HUES6 (cell line): ENCODE data around the gene FUZ.
A peak's percentile ranks its signal among the peaks of the same experiment; 100 is the strongest.

Source experiments
- H3K27ac ChIP-seq: 2 replicates; pipeline ENCODE4 v1.7.0; 2013; ENCODE audit warnings: low read depth, mild to moderate bottlenecking, low read length, inconsistent platforms
- H3K27me3 ChIP-seq: 2 replicates; pipeline ENCODE4 v1.6.1; 2013; ENCODE audit warnings: low read length; ENCODE audit not compliant: control insufficient read depth, insufficient read depth
- H3K36me3 ChIP-seq: 2 replicates; pipeline ENCODE4 v1.6.1; 2013; ENCODE audit warnings: low read length; ENCODE audit not compliant: control insufficient read depth, insufficient read depth
- H3K4me1 ChIP-seq: 2 replicates; pipeline ENCODE4 v1.6.1; 2013; ENCODE audit warnings: low read length; ENCODE audit not compliant: control insufficient read depth, insufficient read depth
- H3K4me3 ChIP-seq: 2 replicates; pipeline ENCODE4 v1.5.1; 2013; ENCODE audit warnings: low read depth, low read length
- H3K9ac ChIP-seq: one replicate; pipeline ENCODE4 v1.6.1; 2013; ENCODE audit warnings: mild to moderate bottlenecking, low read length
- H3K9me3 ChIP-seq: 2 replicates; pipeline ENCODE4 v1.6.1; 2013; ENCODE audit warnings: low read depth, low read length; ENCODE audit not compliant: control insufficient read depth, insufficient read depth

The FUZ gene

DNA sequence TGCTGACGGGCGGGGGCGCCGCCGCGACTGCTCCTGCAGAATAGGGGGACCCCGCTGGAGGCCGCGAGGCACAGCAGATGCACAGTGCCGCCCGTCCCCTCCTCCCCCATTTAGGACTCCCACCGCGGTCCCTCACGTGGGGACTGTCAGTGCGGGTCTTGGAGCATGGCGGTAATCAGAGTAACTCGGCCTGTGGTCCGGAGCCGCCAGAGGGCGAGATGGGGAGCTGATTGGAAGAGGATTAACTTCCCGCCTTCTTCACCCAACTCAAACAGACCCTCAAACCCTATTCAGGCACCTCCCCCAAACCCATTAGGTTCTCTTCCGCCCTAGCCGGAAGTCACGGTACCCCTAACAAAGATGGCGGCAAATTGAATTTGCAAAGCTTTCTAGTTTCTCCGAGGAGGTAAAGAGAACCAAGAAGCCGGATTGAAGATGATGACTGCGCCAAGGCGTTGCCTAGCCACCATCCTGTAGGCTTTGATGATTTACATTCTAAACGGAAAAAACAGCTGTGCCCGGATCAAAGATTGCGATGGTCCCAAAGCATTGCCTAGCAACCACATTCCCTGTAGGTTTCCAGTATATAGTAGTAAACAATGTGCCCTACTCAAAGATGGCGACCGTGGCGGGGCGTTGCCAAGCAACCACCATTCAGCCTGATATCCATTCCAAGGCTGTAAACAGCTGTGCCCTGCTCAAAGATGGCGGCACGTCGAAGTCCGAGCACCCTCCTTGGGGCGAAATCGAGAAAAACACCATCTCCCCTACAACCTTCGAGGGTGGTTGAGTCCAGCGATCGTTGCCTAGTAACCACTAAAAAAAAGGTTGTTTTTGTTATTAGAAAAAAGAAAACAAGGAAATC is at the start of gene FUZ:
Gene FUZ (minus strand): TSS at position 296 of the 865 bp plus-strand sequence. CDS start 186 bp downstream, at position 110.
- Histone ChIP-seq H3K27ac (peak within 1 kb of the TSS; percentile 90), H3K4me1 (peaks cover 17% of the 10 kb centered on the region), H3K9ac (peak within 1 kb of the TSS; percentile 77), H3K27me3 (no peaks in the 10 kb centered on the region; the same call in 1 of the 2 replicates), H3K9me3 (no peaks in the 10 kb centered on the region), H3K36me3 (no peaks in the 10 kb centered on the region), H3K4me3 (peak within 1 kb of the TSS; percentile 86)

DNA sequence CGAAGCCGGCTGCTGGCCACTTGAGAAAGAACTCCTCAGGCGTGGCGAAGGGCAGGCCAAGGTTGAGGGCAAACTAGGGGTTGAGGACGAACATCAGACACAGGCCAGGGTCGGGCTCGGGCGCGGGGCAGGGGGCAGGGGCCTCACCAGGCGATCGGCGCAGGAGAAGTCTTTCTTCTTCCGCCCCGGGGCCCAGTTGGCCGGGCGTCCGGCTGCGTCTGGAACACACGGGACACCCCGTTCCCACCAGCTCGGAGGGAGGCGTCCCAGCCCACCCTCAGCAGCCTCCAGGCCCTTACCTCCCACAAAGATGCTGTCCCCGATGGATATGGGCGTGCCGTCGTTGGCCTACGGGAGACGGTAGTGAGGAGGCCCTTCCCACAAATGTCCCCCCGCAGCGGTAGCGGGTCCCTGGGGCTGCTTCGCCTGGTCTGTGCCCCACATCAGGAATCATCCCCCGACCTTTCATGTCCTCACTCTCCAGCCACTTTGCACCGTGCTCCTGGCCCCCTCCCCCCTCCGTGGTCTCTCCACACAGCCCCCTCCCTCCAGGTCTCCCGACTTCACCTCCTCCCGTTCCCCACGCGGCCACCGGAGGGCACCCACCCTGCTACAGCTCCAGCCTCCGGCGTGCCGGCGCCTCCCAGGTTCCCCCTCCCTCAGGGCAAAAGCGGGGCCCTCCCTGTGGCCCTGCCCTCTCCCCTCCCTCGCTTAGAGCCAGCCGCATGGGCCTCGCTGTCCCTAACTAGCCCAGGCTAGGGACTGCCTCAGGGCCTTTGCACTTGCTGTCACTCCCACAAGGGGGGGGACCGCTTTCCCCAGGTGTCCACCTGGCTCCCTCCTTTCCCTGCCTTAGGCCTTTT is 49.5 kb upstream of the FUZ start:
- H3K4me3 ChIP-seq: no peak overlapping the region
- peaks cover 68% of the 10 kb centered on the region for H3K36me3 ChIP-seq
- H3K27ac ChIP-seq: peak overlapping the region; percentile 30; the same call in 1 of the 2 replicates
- H3K9me3 ChIP-seq: no peaks in the 10 kb centered on the region
- H3K9ac ChIP-seq: no peak overlapping the region
- H3K4me1 ChIP-seq: peaks cover 24% of the 10 kb centered on the region
- H3K27me3 ChIP-seq: no peaks in the 10 kb centered on the region

GRCh38 chr19:49861541-49862378 is 48.7 kb upstream of the FUZ start:
- no peak overlapping the region for H3K4me3 ChIP-seq
- H3K36me3 ChIP-seq: peaks cover 76% of the 10 kb centered on the region
- H3K27me3 ChIP-seq: no peaks in the 10 kb centered on the region
- H3K9ac ChIP-seq: no peak overlapping the region
- no peaks in the 10 kb centered on the region for H3K9me3 ChIP-seq
- peaks cover 24% of the 10 kb centered on the region for H3K4me1 ChIP-seq
- H3K27ac ChIP-seq: no peak overlapping the region

DNA sequence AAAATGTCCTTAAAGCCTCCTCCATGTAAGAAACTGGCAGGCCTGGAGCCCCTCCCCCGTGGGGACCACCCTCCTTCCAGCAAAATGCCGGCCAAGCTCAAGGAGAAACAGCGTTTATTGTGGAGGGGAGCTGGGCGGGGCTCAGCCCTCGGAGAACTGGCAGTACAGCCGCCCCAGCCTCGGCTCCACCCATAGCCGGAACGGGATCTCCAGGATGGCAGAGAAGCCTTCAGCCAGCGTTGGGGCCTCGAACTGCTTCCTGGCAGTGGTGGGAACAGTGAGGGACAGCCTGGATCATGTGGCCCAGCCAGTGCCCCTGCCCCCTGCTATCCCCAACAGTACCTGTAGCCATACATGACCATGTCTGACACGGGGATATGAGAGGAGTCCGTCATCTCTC is 48.0 kb upstream of the FUZ start:
- H3K36me3 ChIP-seq: peaks cover 82% of the 10 kb centered on the region
- H3K9ac ChIP-seq: no peak overlapping the region
- no peaks in the 10 kb centered on the region for H3K9me3 ChIP-seq
- no peak overlapping the region for H3K27ac ChIP-seq
- H3K4me1 ChIP-seq: peaks cover 19% of the 10 kb centered on the region
- H3K4me3 ChIP-seq: no peak overlapping the region
- H3K27me3 ChIP-seq: no peaks in the 10 kb centered on the region

DNA sequence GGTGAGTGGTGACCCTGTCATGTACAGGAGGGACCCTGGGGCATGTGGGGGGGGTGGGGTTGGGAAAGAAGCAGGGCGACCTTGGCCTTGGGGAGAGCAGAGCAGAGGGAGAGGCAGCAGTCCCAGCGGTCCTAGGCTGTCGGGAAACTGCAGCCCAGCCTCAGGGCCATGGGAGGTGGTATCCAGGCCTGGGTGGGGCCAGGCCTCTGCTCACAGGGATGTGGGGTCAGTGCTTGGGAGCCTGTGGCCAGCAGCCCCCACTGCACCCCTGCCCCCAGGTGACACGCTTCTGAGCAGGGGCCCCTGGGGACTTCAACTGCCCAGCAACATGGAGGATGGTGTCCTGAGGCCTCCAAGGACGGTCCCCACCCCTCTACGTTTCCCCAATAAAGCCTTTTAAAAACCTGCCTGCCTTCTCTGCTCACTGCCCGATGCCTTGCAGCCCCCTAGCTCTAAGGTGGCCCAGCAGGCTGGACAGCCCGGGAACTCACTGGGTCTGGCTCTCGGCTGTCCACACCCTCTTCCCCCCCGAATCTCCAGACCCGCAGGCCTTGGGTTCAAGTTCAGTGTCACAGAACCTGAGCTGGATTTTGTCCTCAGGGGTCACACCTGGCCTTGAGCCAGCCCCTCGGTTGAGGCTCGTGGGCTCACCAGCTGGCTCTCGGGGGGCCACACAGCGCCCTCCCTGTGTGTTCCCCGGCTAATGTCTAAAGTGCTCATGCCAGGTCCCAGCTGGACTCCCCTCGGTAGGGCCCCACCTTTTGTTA is 47.4 kb upstream of the FUZ start:
- Histone ChIP-seq H3K4me1 (peaks cover 13% of the 10 kb centered on the region), H3K9me3 (no peaks in the 10 kb centered on the region), H3K4me3 (no peak overlapping the region), H3K36me3 (peaks cover 88% of the 10 kb centered on the region), H3K27ac (no peak overlapping the region), H3K27me3 (no peaks in the 10 kb centered on the region), H3K9ac (no peak overlapping the region)

GRCh38 chr19:49859682-49860335 is 46.7 kb upstream of the FUZ start:
- no peaks in the 10 kb centered on the region for H3K27me3 ChIP-seq
- H3K4me3 ChIP-seq: no peak overlapping the region
- peaks cover 92% of the 10 kb centered on the region for H3K36me3 ChIP-seq
- H3K9ac ChIP-seq: no peak overlapping the region
- H3K9me3 ChIP-seq: no peaks in the 10 kb centered on the region
- H3K27ac ChIP-seq: no peak overlapping the region
- peaks cover 12% of the 10 kb centered on the region for H3K4me1 ChIP-seq

DNA sequence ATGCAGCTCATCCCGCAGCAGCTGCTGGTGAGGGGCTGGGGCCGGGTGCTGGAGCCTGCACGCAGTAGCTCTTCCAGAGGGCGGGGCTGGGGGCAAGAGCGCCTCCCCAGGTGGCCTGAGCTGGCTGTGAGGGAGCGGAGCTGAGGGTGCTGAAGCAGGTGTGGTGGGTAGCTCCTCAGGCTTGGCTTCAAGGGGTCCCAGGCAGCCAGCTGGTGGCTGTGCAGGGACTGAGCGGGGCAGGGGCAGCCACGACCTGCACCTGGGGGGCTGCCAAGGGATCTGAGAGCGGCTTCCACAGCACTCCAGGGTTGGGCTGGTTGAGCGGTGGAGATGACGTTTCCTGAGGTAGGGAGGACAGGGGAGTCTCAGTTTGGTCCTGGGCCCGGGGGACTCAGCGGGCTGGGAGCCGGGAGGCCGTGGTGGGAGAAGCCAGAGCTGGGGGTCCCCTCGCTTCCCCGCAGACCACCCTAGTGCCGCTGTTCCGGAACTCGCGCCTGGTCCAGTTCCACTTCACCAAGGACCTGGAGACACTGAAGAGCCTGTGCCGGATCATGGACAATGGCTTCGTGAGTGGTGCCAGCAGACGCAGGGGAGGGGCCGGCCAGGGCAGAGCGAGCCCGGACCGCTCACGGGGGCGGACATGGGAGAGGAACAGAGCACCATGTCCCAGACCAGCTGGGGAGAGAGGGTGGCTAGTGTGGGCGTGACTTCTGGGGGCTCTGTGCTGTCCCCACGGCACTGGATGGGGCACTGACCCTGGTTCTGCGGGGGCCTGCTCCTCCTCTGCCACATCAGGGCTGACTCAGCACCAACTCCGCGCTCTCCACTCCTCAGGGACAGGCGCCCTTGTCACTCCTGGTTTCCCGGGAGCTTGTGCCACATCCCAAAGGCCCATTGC is 45.2 kb upstream of the FUZ start:
- peaks cover 84% of the 10 kb centered on the region for H3K36me3 ChIP-seq
- H3K27me3 ChIP-seq: no peaks in the 10 kb centered on the region
- H3K27ac ChIP-seq: no peak overlapping the region
- no peak overlapping the region for H3K9ac ChIP-seq
- H3K9me3 ChIP-seq: no peaks in the 10 kb centered on the region
- H3K4me3 ChIP-seq: no peak overlapping the region
- H3K4me1 ChIP-seq: peaks cover 12% of the 10 kb centered on the region

DNA sequence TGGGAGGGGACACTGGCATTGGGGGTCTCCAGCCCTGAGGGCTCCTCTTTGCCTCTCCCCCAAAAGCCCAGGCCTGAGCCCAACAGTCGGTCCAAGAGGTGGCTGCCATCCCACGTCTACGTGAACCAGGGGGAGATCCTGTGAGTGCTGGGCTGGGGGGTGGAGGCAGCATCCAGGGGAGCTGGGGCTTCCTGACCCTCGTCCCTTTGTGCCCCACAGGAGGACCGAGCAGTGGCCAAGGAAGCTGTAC is 44.7 kb upstream of the FUZ start:
- Histone ChIP-seq H3K4me3 (no peak overlapping the region), H3K9ac (no peak overlapping the region), H3K4me1 (peaks cover 15% of the 10 kb centered on the region), H3K27me3 (no peaks in the 10 kb centered on the region), H3K27ac (no peak overlapping the region), H3K9me3 (no peaks in the 10 kb centered on the region), H3K36me3 (peaks cover 80% of the 10 kb centered on the region)

GRCh38 chr19:49857061-49857837 is 44.2 kb upstream of the FUZ start:
- Histone ChIP-seq H3K9me3 (no peaks in the 10 kb centered on the region), H3K36me3 (peaks cover 77% of the 10 kb centered on the region), H3K27me3 (no peaks in the 10 kb centered on the region), H3K4me1 (peaks cover 16% of the 10 kb centered on the region), H3K9ac (no peak overlapping the region), H3K27ac (no peak overlapping the region), H3K4me3 (no peak overlapping the region)
